HepG2 (cell line): ENCODE results near the gene TP73. TPM values are rescaled to one million over a fixed set of nuclear protein-coding genes. Genes with fewer than 3 reads are reported as not detected.

Experiments used
- ATF7-NPFF ChIP-seq: sonication (generic); formaldehyde crosslinking; IDR thresholded peaks from 2 replicates; pipeline ENCODE4 v1.8.1; 2023; ENCODE audit warnings: mild to moderate bottlenecking, low read depth, missing genetic modification reagents, moderate library complexity
- BATF2 ChIP-seq: sonication (generic); formaldehyde crosslinking; IDR thresholded peaks from 2 replicates; pipeline ENCODE4 v1.8.0; 2022; ENCODE audit warnings: mild to moderate bottlenecking, missing genetic modification reagents, moderate library complexity
- CEBPB ChIP-seq: IDR thresholded peaks from 2 replicates; pipeline ENCODE4 v1.6.1; 2011; ENCODE audit warnings: low read depth, low read length, improper control_type of control experiment, borderline replicate concordance
- HDAC6 ChIP-seq: fragments of 200-600 bp; sonication (generic); IDR thresholded peaks from 2 replicates; pipeline ENCODE4 v1.7.0; 2017; ENCODE audit warnings: mild to moderate bottlenecking, antibody characterized with exemption, low read length, low read depth
- MTA1 ChIP-seq: sonication (generic); formaldehyde crosslinking; IDR thresholded peaks from 2 replicates; pipeline ENCODE4 v1.4.0; 2020; ENCODE audit warnings: missing genetic modification reagents, mild to moderate bottlenecking, borderline replicate concordance
- MXD3 ChIP-seq: IDR thresholded peaks from 2 replicates; pipeline ENCODE4 v1.6.1; 2016; ENCODE audit warnings: mild to moderate bottlenecking, missing biosample characterization, missing genetic modification reagents
- PHF8 ChIP-seq: sonication (generic); formaldehyde crosslinking; IDR thresholded peaks from 2 replicates; pipeline ENCODE4 v1.5.0; 2020; ENCODE audit warnings: missing genetic modification reagents
- PLRG1 ChIP-seq: fragments of 450-650 bp; conservative IDR thresholded peaks from 2 replicates; pipeline ENCODE4 v1.6.1; 2016
- REL ChIP-seq: sonication (generic); formaldehyde crosslinking; conservative IDR thresholded peaks from 2 replicates; pipeline ENCODE4 v1.8.0; 2022; ENCODE audit warnings: mild to moderate bottlenecking, missing genetic modification reagents, moderate library complexity
- SOX13 ChIP-seq, 3 experiments: fragments of 450-650 bp in 1 of 3; sonication (generic) in 1 of 3; formaldehyde crosslinking in 1 of 3; IDR thresholded peaks in 2 of 3; conservative IDR thresholded peaks in 1 of 3; 2 replicates each; pipeline versions ENCODE4 v1.5.0 to v1.6.1; 2016 to 2020; ENCODE audit warnings: antibody characterized with exemption in 1 of 3, mild to moderate bottlenecking in 1 of 3, missing compliant biosample characterization in 1 of 3, missing genetic modification reagents in 1 of 3, moderate library complexity in 1 of 3
- STAT6 ChIP-seq: sonication (generic); formaldehyde crosslinking; IDR thresholded peaks from 2 replicates; pipeline ENCODE4 v1.4.0; 2020; ENCODE audit warnings: missing genetic modification reagents, mild to moderate bottlenecking, borderline replicate concordance
- YEATS2 ChIP-seq: sonication (generic); formaldehyde crosslinking; IDR thresholded peaks from 2 replicates; pipeline ENCODE4 v1.4.0; 2020; ENCODE audit warnings: missing genetic modification reagents, borderline replicate concordance
- ZBTB3 ChIP-seq: sonication (generic); formaldehyde crosslinking; IDR thresholded peaks from 2 replicates; pipeline ENCODE4 v1.4.0; 2020; ENCODE audit warnings: low read depth, mild to moderate bottlenecking, moderate library complexity, missing genetic modification reagents, borderline replicate concordance
- ZMAT5 ChIP-seq: sonication (generic); formaldehyde crosslinking; IDR thresholded peaks from 2 replicates; pipeline ENCODE4 v1.5.0; 2020; ENCODE audit warnings: mild to moderate bottlenecking, low read depth, missing genetic modification reagents, borderline replicate concordance
- ZNF24 ChIP-seq: fragments of 450-650 bp; IDR thresholded peaks from 2 replicates; pipeline ENCODE4 v1.6.1; 2017; ENCODE audit warnings: antibody characterized with exemption, mild to moderate bottlenecking
- ZNF431 ChIP-seq: sonication (generic); formaldehyde crosslinking; IDR thresholded peaks from 2 replicates; pipeline ENCODE4 v1.9.0; 2022; ENCODE audit warnings: missing genetic modification reagents, low read depth, mild to moderate bottlenecking, borderline replicate concordance
- ZNF710 ChIP-seq: sonication (generic); formaldehyde crosslinking; IDR thresholded peaks from 2 replicates; pipeline ENCODE4 v1.5.0; 2020; ENCODE audit warnings: mild to moderate bottlenecking, missing genetic modification reagents, borderline replicate concordance
- ZNF816 ChIP-seq: sonication (generic); formaldehyde crosslinking; IDR thresholded peaks from 2 replicates; pipeline ENCODE4 v1.8.0; 2022; ENCODE audit warnings: missing genetic modification reagents, mild to moderate bottlenecking, borderline replicate concordance
- ZNF83 ChIP-seq: sonication (generic); formaldehyde crosslinking; IDR thresholded peaks from 2 replicates; pipeline ENCODE4 v1.4.0; 2020; ENCODE audit warnings: missing genetic modification reagents, mild to moderate bottlenecking, borderline replicate concordance
- ZNF879 ChIP-seq: sonication (generic); formaldehyde crosslinking; IDR thresholded peaks from 2 replicates; pipeline ENCODE4 v1.8.1; 2023; ENCODE audit warnings: missing genetic modification reagents
- ZSCAN29 ChIP-seq: sonication (generic); formaldehyde crosslinking; conservative IDR thresholded peaks from 2 replicates; pipeline ENCODE4 v1.4.0; 2020; ENCODE audit warnings: mild to moderate bottlenecking, missing genetic modification reagents
- ZSCAN31 ChIP-seq: sonication (generic); formaldehyde crosslinking; IDR thresholded peaks from 2 replicates; pipeline ENCODE4 v1.5.0; 2020; ENCODE audit warnings: low read depth, mild to moderate bottlenecking, missing genetic modification reagents
- polyA plus RNA-seq, 8 experiments: library from polyadenylated mRNA; depleted of rRNA in 3 of 8; stranded (reverse) in 7 of 8; unstranded in 1 of 8; fragments of >200 nt; fragmentation: Illumina TruSeq in 4 of 8; extraction: Trizol in 4 of 8; gene quantifications; 2 replicates each; pipeline versions ENCODE4 v1.2.1 to v1.2.3, GENCODE V29; 2011 to 2016; ENCODE audit warnings: low read depth in 4 of 8, missing spikeins in 1 of 8, mixed read lengths in 1 of 8; ENCODE audit not compliant: insufficient read depth in 1 of 8
- total RNA-seq, 5 experiments: library from RNA; depleted of rRNA; stranded (reverse); fragments of >200 nt; fragmentation: Illumina TruSeq; extraction: Trizol; gene quantifications; 2 replicates each; pipeline ENCODE4 v1.2.3, GENCODE V29; 2016; ENCODE audit warnings: low read depth in 1 of 5

Gene TP73
- total and polyA plus RNA-seq, 2 of the 13 experiments (the other 11 are each of a cell fraction or from before 2014, with no cell fraction given) = 0.49 to 1.1 TPM

GRCh38 chr1:3717715-3718601 is 65.6 kb downstream of the TP73 start (continued):
- TF ChIP-seq ZSCAN29 (CRISPR knock-in tag) (no peak), PLRG1 (no peak), STAT6 (no peak), BATF2 (CRISPR knock-in tag) (0 out of 2 replicates have a peak, but pooled peaks have one; percentile 37), ATF7-NPFF (CRISPR knock-in tag) (peak; percentile 52; the same call in 1 of the 2 replicates), SOX13 (IDR thresholded peaks at IDR 0.05) (no peak), SOX13 (CRISPR knock-in tag; conservative IDR thresholded peaks at IDR 0.05 in 1 of 2, IDR thresholded peaks at IDR 0.05 in 1 of 2) (no peak), ZNF816 (CRISPR knock-in tag) (0 out of 2 replicates have a peak, but pooled peaks have one; percentile 35), PHF8 (CRISPR knock-in tag) (no peak), YEATS2 (CRISPR knock-in tag) (no peak), MXD3 (CRISPR knock-in tag) (peak; percentile 89), ZNF83 (CRISPR knock-in tag) (no peak), ZNF710 (CRISPR knock-in tag) (no peak), MTA1 (CRISPR knock-in tag) (no peak; the same call in 1 of the 2 replicates), ZNF24 (no peak), ZSCAN31 (CRISPR knock-in tag) (no peak), ZNF879 (0 out of 2 replicates have a peak, but pooled peaks have one; percentile 30), ZMAT5 (no peak), ZBTB3 (CRISPR knock-in tag) (no peak), CEBPB (no peak), REL (0 out of 2 replicates have a peak, but pooled peaks have one; percentile 59), HDAC6 (no peak), ZNF431 (CRISPR knock-in tag) (0 out of 2 replicates have a peak, but pooled peaks have one; percentile 19)
